Mesodermal cell (in vitro differentiated cells): ENCODE results near the gene PROC.

Experiments used
- H3K27ac ChIP-seq: 2 replicates; pipeline ENCODE4 v1.7.0; 2013; ENCODE audit warnings: mild to moderate bottlenecking, low read depth, low read length, moderate library complexity; ENCODE audit not compliant: severe bottlenecking
- H3K36me3 ChIP-seq: 2 replicates; pipeline ENCODE4 v1.7.1; 2013; ENCODE audit warnings: mild to moderate bottlenecking, low read length, moderate library complexity; ENCODE audit not compliant: control insufficient read depth, insufficient read depth
- H3K4me1 ChIP-seq: one replicate; pipeline ENCODE4 v1.7.1; 2013; ENCODE audit warnings: mild to moderate bottlenecking, low read length; ENCODE audit not compliant: insufficient read depth, control insufficient read depth, poor library complexity, severe bottlenecking
- H3K4me3 ChIP-seq: 2 replicates; pipeline ENCODE4 v1.7.0; 2013; ENCODE audit warnings: low read length, control low read depth, mild to moderate bottlenecking; ENCODE audit not compliant: insufficient read depth, poor library complexity, severe bottlenecking; ENCODE audit errors: extremely low read depth
- H3K9me3 ChIP-seq: 2 replicates; pipeline ENCODE4 v1.7.1; 2013; ENCODE audit warnings: mild to moderate bottlenecking, low read length, moderate library complexity; ENCODE audit not compliant: control insufficient read depth
- WGBS, 2 experiments: methylation state at CpG; one replicate each; pipeline ENCODE4 v1.1.5; 2013; ENCODE audit warnings: missing lambda C conversion rate in 2 of 2; ENCODE audit not compliant: insufficient coverage in 2 of 2; 5-methylcytosine and 5-hydroxymethylcytosine counted together

Gene PROC

DNA sequence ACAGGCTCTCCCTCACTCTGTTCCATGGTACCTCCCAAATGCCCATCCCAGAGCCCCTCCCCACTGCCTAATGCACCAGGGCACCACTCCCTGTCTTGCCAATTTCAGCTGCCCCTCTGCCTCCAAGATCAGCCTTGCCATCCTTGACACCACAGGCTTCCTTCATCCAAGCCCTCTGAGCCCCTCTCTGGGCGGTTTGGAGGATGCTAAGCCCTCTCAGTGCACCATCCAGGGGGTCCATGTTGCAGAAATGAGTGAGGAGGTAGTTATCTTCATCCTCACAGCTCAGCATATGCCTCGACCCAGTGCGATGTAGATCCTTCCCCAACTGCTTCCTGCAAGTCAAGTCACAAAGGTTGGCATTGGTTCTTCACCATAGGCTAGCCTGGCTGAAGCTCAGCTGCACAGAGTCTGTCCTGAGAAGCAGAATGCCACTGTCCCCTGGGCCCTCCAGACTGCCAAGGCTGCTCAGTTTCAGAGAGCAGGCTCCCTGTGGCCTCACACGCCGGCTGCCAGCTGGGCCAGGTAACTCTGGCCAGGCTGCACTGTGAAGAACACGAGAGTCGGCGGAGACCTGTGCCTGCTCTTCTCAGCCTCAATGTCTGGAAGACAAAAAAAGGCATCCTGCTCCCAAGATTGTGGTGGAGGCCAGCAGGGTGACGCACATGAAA lies 20.5 kb upstream of the PROC start:
- Histone ChIP-seq H3K4me1 (peaks cover 28% of the 10 kb centered on the region), H3K9me3 (peaks cover 3% of the 10 kb centered on the region), H3K36me3 (no peaks in the 10 kb centered on the region), H3K27ac (peak overlapping the region; percentile 30), H3K4me3 (no peak overlapping the region)
- 89 to 91% methylated on average over 8 of the region's 9 CpGs for WGBS, 2 experiments

GRCh38 chr2:127398239-127398590 lies 20.0 kb upstream of the PROC start:
- WGBS, 2 experiments: 50 to 72% methylated on average over 1 to 4 of the region's 4 CpGs
- no peaks in the 10 kb centered on the region for H3K36me3 ChIP-seq
- peak overlapping the region; percentile 33 for H3K27ac ChIP-seq
- no peak overlapping the region for H3K4me3 ChIP-seq
- peaks cover 28% of the 10 kb centered on the region for H3K4me1 ChIP-seq
- H3K9me3 ChIP-seq: peaks cover under 1% of the 10 kb centered on the region

GRCh38 chr2:127400533-127400896 lies 17.7 kb upstream of the PROC start:
- Histone ChIP-seq H3K4me1 (peaks cover 36% of the 10 kb centered on the region), H3K27ac (peak overlapping the region; percentile 57), H3K9me3 (no peaks in the 10 kb centered on the region), H3K4me3 (no peak overlapping the region), H3K36me3 (no peaks in the 10 kb centered on the region)
- 95 to 97% methylated on average over 8 to 9 of the region's 9 CpGs for WGBS, 2 experiments

DNA sequence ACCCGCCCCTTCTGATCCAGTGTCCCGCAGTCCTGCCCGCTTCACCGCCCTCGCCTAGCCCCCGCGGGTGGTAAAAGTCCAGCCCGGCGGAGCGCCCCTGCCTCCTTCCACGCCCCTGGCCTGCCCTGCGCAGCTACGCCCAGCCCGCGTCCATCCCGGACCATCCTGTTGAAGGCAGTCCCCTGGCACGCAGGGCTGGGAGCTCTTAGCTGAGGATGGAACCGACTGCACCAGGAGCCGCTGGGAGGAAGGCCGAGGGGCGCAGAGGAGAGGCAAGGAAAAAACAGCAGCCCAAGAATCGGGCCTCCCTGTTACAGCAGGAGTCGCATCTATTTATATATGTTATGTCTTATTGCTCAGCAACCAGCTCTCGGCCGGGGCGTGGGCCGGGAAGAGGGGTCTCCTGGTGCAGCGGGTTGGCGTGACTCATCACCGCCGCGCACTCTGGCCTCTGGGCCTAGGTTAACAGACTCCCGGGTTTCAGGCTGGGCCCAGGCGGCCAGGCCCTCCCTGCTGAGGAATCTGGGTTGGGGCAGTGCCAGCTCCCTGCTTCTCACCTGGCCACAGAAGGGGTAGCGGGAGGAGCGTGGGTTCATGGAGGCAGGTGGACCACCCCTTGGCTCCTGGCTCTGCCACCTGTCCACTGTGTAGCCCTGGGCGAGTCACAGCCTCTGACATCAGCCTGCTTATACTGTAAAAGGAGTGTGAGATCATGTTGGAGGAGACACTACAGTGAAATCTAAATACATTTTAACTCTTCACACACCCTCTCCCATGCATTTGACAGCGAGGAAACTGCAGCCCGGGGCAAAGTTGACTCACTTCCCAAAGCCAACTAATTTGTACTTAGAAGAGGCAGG lies 17.1 kb upstream of the PROC start:
- WGBS, 2 experiments: 91% methylated on average over 23 to 33 of the region's 39 CpGs
- H3K9me3 ChIP-seq: no peaks in the 10 kb centered on the region
- peaks cover 41% of the 10 kb centered on the region for H3K4me1 ChIP-seq
- H3K4me3 ChIP-seq: no peak overlapping the region
- no peaks in the 10 kb centered on the region for H3K36me3 ChIP-seq
- peak overlapping the region; percentile 62 for H3K27ac ChIP-seq

GRCh38 chr2:127401757-127402695 lies 16.2 kb upstream of the PROC start:
- Histone ChIP-seq H3K36me3 (no peaks in the 10 kb centered on the region), H3K9me3 (no peaks in the 10 kb centered on the region), H3K4me3 (no peak overlapping the region), H3K27ac (peak overlapping the region; percentile 62), H3K4me1 (peaks cover 47% of the 10 kb centered on the region)
- WGBS, 2 experiments: 90 to 94% methylated on average over 8 to 11 of the region's 11 CpGs

- no peaks in the 10 kb centered on the region for H3K36me3 ChIP-seq
- 77 to 94% methylated on average over 2 to 3 of the region's 3 CpGs for WGBS, 2 experiments
Measured at GRCh38 chr2:127403460-127403859, 14.8 kb upstream of the PROC start.

GRCh38 chr2:127404466-127405254 lies 13.6 kb upstream of the PROC start:
- H3K27ac ChIP-seq: no peak overlapping the region
- WGBS, 2 experiments: 90 to 95% methylated on average over 4 to 7 of the region's 7 CpGs
- H3K4me1 ChIP-seq: peaks cover 43% of the 10 kb centered on the region
- H3K9me3 ChIP-seq: no peaks in the 10 kb centered on the region
- H3K36me3 ChIP-seq: no peaks in the 10 kb centered on the region
- no peak overlapping the region for H3K4me3 ChIP-seq

More at GRCh38 chr2:127403460-127403859, 14.8 kb upstream of the PROC start:
- Histone ChIP-seq H3K9me3 (no peaks in the 10 kb centered on the region), H3K4me1 (peaks cover 43% of the 10 kb centered on the region), H3K4me3 (no peak overlapping the region), H3K27ac (no peak overlapping the region)

DNA sequence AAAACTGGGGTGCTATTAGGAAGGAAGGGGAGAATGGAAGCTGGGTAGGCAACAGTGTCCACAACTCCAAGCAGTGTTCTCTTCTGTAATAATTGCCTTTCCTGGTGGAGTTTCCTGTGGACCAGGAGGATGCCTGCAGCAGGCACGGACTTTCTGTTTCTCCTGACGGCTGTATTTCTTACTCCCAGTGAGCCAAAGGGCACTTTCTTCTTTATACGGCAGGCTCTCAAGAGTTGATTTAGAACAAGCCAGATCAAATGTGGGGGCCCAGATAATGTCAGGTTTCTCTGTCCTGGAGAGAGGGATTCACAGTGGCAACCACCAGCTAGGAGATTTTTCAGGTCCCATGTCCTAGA lies 13.0 kb upstream of the PROC start:
- H3K36me3 ChIP-seq: no peaks in the 10 kb centered on the region
- WGBS, 2 experiments: 82 to 87% methylated on average over 2 to 3 of the region's 3 CpGs
- H3K4me1 ChIP-seq: peaks cover 43% of the 10 kb centered on the region
- no peaks in the 10 kb centered on the region for H3K9me3 ChIP-seq
- no peak overlapping the region for H3K4me3 ChIP-seq
- no peak overlapping the region for H3K27ac ChIP-seq

- Histone ChIP-seq H3K9me3 (no peaks in the 10 kb centered on the region), H3K4me1 (peaks cover 41% of the 10 kb centered on the region), H3K36me3 (no peaks in the 10 kb centered on the region), H3K4me3 (no peak overlapping the region), H3K27ac (no peak overlapping the region)
- WGBS, 2 experiments: no CpG with 5 or more reads among the region's 2 CpGs
Measured at GRCh38 chr2:127406454-127406853, 11.8 kb upstream of the PROC start.

- WGBS, 2 experiments: 93 to 95% methylated on average over 7 to 8 of the region's 9 CpGs
- no peak overlapping the region for H3K27ac ChIP-seq
Measured at GRCh38 chr2:127407091-127407490, 11.1 kb upstream of the PROC start.

More at GRCh38 chr2:127407091-127407490, 11.1 kb upstream of the PROC start:
- no peaks in the 10 kb centered on the region for H3K36me3 ChIP-seq
- no peak overlapping the region for H3K4me3 ChIP-seq
- H3K9me3 ChIP-seq: peaks cover 3% of the 10 kb centered on the region
- peaks cover 34% of the 10 kb centered on the region for H3K4me1 ChIP-seq
